HG03097 (cell line): ENCODE data around the gene KIAA1191.
"Not testable (repeated sequence)": the region's sequence is repeated elsewhere in the genome, so short reads cannot be mapped to it uniquely, and the experiment has no call there.

Experiments
- ATAC-seq: cut with Tn5 transposase; IDR thresholded peaks from one replicate; pipeline ENCODE4 v1.9.1; 2021; ENCODE audit not compliant: unreplicated experiment, low FRiP score

Gene KIAA1191

GRCh38 chr5:176319827-176320554, 41.6 kb downstream of the KIAA1191 start:
- no peak for ATAC-seq

- ATAC-seq, result no peak
These were observed 43.8 kb downstream of the KIAA1191 start for GRCh38 chr5:176317534-176318374.

- not testable (repeated sequence) for ATAC-seq
These were observed 56.2 kb downstream of the KIAA1191 start for GRCh38 chr5:176305356-176305755.
